KMS-11 (cell line): ENCODE measurements around the gene NRXN3.

Experiments
- H2AFZ ChIP-seq: fragments of 200-600 bp; sonication (generic); 2 replicates; pipeline ENCODE4 v1.6.1; 2016; ENCODE audit warnings: antibody characterized with exemption, mixed run types, low read depth
- H3K27ac ChIP-seq: fragments of 200-600 bp; sonication (generic); 2 replicates; pipeline ENCODE4 v1.6.1; 2016; ENCODE audit warnings: mild to moderate bottlenecking, mixed run types
- H3K27me3 ChIP-seq: fragments of 200-600 bp; sonication (generic); 2 replicates; pipeline ENCODE4 v1.6.1; 2017; ENCODE audit warnings: mild to moderate bottlenecking, low read depth, mixed run types, moderate library complexity; ENCODE audit not compliant: insufficient read depth
- H3K36me3 ChIP-seq: fragments of 200-600 bp; sonication (generic); 2 replicates; pipeline ENCODE4 v1.6.1; 2017; ENCODE audit warnings: mild to moderate bottlenecking, mixed run types; ENCODE audit not compliant: insufficient read depth
- H3K4me1 ChIP-seq: fragments of 200-600 bp; sonication (generic); 2 replicates; pipeline ENCODE4 v1.6.1; 2016; ENCODE audit warnings: mild to moderate bottlenecking, low read depth, mixed run types; ENCODE audit not compliant: poor library complexity, severe bottlenecking
- H3K4me2 ChIP-seq: fragments of 200-600 bp; sonication (generic); 2 replicates; pipeline ENCODE4 v1.7.0; 2016; ENCODE audit warnings: mild to moderate bottlenecking, mixed run types
- H3K4me3 ChIP-seq: fragments of 200-600 bp; sonication (generic); IDR thresholded peaks from 2 replicates; pipeline ENCODE4 v1.6.1; 2017; ENCODE audit warnings: low read depth, low read length, mixed read lengths; ENCODE audit not compliant: insufficient read depth
- H3K79me2 ChIP-seq: fragments of 200-600 bp; sonication (generic); 2 replicates; pipeline ENCODE4 v1.6.1; 2016; ENCODE audit warnings: low read depth, mixed run types; ENCODE audit not compliant: insufficient read depth
- H3K9ac ChIP-seq: fragments of 200-600 bp; sonication (generic); 2 replicates; pipeline ENCODE4 v1.6.1; 2016; ENCODE audit warnings: mild to moderate bottlenecking, mixed run types
- H4K20me1 ChIP-seq: fragments of 200-600 bp; sonication (generic); 2 replicates; pipeline ENCODE4 v1.6.1; 2016; ENCODE audit warnings: mild to moderate bottlenecking, mixed run types; ENCODE audit not compliant: insufficient read depth
- CTCF ChIP-seq: fragments of 200-600 bp; sonication (generic); conservative IDR thresholded peaks from 2 replicates; pipeline ENCODE4 v1.6.1; 2017; ENCODE audit warnings: low read depth, mild to moderate bottlenecking, antibody characterized with exemption, low read length, moderate library complexity, mixed read lengths

Gene NRXN3

GRCh38 chr14:79111987-79112501 is 941.9 kb downstream of the NRXN3 start:
- no peaks in the 10 kb centered on the region for H3K79me2 ChIP-seq
- no peak for TF ChIP-seq CTCF

GRCh38 chr14:79117561-79117960 is 947.4 kb downstream of the NRXN3 start:
- no peak overlapping the region for H2AFZ ChIP-seq
- H3K4me3 ChIP-seq, result no peak overlapping the region
- no peaks in the 10 kb centered on the region for H3K79me2 ChIP-seq
- no peak overlapping the region for H3K27ac ChIP-seq
- no peaks in the 10 kb centered on the region for H3K27me3 ChIP-seq
- no peaks in the 10 kb centered on the region for H4K20me1 ChIP-seq
- H3K9ac ChIP-seq, result no peak overlapping the region
- no peaks in the 10 kb centered on the region for H3K36me3 ChIP-seq
- no peak for TF ChIP-seq CTCF
- no peak overlapping the region for H3K4me2 ChIP-seq
- no peaks in the 10 kb centered on the region for H3K4me1 ChIP-seq

More at GRCh38 chr14:79111987-79112501, 941.9 kb downstream of the NRXN3 start:
- H3K4me3 ChIP-seq, result no peak overlapping the region
- no peaks in the 10 kb centered on the region for H3K27me3 ChIP-seq
- no peak overlapping the region for H3K9ac ChIP-seq
- no peaks in the 10 kb centered on the region for H3K36me3 ChIP-seq
- H2AFZ ChIP-seq, result no peak overlapping the region
- no peak overlapping the region for H3K4me2 ChIP-seq
- H3K4me1 ChIP-seq, result no peaks in the 10 kb centered on the region
- H4K20me1 ChIP-seq, result no peaks in the 10 kb centered on the region
- no peak overlapping the region for H3K27ac ChIP-seq

DNA sequence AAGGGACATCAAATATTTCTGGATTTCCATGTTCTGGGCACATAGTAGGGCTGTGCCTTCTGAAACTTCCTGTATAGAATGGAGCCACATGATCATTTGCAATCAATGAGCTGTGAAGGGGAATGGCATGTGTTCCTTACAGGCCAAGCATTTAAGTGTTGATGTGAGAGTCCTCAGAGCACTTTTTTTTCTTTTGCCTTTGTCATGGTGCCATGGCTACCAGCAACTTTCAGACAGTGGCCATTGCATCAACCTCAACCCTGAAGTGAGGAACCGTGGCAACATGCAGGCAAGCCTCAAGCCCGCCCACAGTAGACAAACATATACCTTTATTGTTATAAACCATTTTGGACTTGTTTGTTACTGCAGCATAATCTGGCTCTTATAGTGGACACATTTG is 948.1 kb downstream of the NRXN3 start:
- Histone ChIP-seq H2AFZ (no peak overlapping the region), H3K4me3 (no peak overlapping the region), H3K79me2 (no peaks in the 10 kb centered on the region), H3K9ac (no peak overlapping the region), H3K4me1 (no peaks in the 10 kb centered on the region), H3K27me3 (no peaks in the 10 kb centered on the region), H3K27ac (no peak overlapping the region), H3K36me3 (no peaks in the 10 kb centered on the region), H3K4me2 (no peak overlapping the region), H4K20me1 (no peaks in the 10 kb centered on the region)
- no peak for TF ChIP-seq CTCF

GRCh38 chr14:79134361-79134760 is 964.2 kb downstream of the NRXN3 start:
- no peaks in the 10 kb centered on the region for H3K4me1 ChIP-seq
- no peak overlapping the region for H3K4me2 ChIP-seq
- H2AFZ ChIP-seq, result no peak overlapping the region
- no peak overlapping the region for H3K27ac ChIP-seq
- no peaks in the 10 kb centered on the region for H4K20me1 ChIP-seq
- H3K79me2 ChIP-seq, result no peaks in the 10 kb centered on the region
- TF ChIP-seq CTCF, result no peak
- no peak overlapping the region for H3K9ac ChIP-seq
- H3K27me3 ChIP-seq, result no peaks in the 10 kb centered on the region
- H3K4me3 ChIP-seq, result no peak overlapping the region
- H3K36me3 ChIP-seq, result no peaks in the 10 kb centered on the region
